ENCODE measurements around the gene EFHD1.
"Not testable (repeated sequence)": the region's sequence is repeated elsewhere in the genome, so short reads cannot be mapped to it uniquely, and the experiment has no call there.

Gene EFHD1

DNA sequence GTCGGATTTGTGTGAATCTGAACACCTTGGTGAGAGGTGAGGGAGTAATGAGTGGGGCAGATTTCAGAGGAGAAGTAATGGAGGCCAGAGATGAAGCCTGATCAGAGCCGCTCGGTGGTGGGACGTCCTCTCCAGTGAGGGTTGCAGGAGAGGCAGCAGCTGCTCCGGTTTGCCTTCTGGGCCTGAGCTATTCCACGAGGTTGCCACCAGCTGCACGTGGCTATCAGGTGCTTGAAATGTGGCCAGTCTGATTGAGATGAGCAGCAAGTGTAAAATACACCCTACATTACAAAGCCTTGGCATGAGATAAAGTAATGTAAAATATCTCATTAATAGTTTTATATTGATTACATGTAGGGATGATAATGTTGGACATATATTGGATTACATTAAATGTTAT lies 10.8 kb upstream of the EFHD1 start:
- no peak for DNase-seq

DNA sequence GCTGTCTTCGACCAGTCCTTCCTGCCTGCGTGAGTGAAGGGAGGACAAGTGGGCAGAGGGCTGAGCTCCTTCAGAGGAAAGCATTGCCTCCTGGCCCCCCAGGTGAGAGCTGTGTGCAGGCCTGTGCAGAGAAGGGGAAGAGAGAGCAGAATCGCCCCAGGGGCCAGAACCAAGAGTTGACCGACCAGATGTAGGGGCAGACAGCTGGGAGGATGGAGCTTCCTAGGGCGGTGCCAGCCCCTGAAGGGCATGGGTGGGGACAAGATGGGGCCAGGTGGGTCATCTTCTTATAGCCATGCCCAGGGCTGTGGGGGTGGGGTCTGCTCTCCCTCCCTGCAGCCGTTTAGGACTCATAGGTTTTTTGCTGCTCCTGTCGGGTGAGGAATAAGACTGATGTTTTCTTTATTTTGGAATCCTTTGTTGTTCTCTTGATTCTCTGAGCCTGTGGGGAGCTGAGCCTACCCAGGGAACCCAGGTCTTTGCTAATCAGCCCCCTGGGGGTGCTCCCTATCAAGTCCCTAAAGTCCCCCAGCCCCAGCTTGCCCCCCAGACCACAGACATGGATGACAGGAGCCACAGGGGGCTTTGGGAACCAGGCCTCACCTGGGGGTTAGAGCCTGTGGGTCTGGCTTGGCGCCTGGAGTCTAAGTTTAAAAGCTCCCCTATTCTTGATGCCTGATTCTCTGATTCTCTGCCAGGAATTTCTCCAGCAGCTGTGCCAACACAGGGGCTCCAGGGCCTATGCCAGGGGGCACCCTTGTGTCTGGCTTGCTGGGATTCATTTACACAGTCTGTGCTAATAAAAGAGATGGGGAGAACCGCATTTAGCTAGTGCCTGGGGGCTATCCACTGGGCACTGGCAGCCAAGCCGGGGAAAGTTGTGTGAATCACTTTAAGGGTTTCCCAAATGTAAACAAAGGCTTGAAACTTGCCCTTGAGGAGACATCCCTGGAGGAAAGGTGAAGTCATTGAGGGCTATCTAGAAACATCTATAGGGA lies 9.3 kb upstream of the EFHD1 start:
- DNase-seq: no peak

DNA sequence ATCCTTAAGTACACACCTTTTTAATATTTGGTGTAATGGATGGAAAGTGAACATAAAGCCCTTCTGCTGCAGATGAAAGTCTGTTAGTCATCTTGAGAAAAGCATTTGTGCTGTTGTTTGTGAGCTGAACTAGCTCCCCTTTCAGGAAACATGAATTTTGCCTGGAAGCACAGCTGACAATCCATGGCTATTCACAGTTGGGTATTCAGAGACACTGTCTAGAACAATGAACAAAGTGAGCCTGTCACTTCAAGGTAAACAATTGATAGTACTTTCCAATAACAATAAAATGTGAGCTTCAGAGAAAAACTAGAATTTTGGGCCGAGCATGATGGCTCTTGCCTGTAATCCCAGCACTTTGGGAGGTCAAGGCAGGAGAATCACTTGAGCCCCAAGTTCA lies 6.8 kb upstream of the EFHD1 start:
- no peak for DNase-seq

DNA sequence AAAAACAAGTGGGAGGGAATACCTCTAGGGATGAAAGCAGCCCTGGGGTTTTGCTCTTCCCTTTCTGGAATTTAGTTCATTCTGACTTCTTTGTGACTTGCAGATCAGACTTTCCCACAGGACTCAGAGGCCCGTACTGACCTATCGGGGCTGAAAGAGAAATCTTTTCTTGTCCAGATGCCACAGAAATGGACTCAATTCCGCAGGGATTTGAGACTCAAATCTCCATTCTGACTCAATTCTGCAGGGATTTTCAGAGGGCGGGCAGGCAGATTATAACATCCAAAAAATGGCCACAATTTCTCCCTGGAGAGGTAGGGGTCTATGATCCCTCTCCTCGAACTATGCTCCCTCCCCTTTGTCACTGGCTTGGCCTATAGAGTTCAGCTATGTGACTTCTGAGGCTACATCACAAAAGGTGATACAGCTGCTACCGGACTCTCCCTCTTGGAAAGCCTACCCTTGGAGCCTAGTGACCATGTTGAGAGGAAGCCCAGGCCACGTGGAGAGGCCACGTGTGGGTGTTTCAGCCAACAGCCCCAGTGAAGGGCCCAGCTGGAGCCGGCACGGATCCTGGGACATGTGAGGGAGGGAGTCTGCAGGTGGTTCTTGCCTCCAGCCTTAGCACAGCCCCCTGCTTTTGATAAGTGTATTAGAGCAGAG lies 4.8 kb upstream of the EFHD1 start:
- DNase-seq: no peak

DNA sequence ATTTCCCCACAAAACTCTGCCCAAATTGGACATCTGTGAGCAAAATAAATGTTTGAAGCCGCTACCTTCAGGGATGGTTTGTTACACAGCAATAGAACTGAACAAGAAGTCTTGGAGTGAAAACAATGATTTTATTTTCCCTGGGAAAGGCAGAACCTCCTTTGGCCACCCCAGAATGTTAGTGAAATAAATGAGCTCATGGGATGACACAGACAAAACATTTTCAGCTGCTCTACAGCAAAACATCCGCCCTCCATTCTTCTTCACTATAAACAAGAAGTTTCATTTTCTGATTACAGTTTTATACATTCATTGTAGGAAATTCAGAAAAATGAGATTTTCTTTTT lies 4.3 kb upstream of the EFHD1 start:
- no peak for DNase-seq

DNA sequence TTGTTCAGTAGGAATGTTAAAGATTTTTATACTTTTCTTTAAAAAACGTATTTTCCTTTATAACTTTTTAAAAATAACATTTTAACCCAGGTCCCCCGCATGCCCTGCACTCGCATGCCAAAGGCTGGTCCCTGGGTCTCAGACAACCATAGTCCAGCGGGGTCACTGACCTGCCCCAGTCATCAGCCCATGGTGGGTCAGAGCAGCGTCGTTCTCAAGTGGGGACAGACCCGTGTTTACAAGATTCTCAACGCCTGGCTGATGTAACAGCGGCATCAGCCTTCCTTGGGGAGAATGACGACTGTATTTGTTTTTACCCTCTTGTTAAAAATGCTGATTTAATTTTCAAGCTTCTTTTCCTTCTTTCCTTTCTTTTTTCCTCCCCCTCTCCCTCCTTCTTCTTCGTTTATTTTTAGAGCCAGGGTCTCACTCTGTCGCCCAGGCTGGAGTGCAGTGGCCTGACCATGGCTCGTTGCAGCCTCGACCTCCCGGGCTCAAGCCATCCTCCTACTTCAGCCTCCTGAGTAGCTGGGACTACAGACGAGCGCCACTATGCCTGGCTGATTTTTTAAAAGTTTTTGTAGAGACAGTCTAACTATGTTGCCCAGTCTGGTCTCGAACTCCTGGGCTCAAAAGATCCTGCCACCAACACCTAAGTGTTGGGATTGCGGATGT lies 1.0 kb upstream of the EFHD1 start:
- DNase-seq: peak; percentile 9

DNA sequence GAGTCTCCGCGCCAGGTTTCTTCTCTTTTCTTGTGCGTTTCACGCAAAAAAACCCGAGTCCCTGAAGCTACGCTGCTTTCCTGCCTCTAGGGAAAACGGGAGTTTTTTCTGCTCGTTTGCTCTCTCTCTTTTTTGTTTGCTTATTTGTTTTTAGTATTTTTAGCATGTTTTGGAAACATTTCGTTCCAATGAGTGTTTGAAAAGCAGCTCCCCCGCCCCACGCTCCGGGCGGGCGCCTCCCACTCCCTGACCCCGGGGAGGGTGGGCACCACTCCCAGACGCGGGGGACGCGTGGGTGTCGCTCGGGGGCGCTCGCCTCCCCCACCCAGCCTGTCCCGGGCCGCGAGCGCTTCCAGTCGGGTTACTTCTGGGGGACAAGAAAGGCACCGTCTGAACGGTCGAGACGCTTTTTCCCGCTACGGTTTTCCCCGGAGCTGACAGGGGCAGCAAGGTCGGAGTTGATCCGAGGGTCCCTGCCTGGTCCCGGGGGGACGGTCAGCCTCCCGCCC lies 446 bp upstream of the EFHD1 start:
- no peak for DNase-seq

DNA sequence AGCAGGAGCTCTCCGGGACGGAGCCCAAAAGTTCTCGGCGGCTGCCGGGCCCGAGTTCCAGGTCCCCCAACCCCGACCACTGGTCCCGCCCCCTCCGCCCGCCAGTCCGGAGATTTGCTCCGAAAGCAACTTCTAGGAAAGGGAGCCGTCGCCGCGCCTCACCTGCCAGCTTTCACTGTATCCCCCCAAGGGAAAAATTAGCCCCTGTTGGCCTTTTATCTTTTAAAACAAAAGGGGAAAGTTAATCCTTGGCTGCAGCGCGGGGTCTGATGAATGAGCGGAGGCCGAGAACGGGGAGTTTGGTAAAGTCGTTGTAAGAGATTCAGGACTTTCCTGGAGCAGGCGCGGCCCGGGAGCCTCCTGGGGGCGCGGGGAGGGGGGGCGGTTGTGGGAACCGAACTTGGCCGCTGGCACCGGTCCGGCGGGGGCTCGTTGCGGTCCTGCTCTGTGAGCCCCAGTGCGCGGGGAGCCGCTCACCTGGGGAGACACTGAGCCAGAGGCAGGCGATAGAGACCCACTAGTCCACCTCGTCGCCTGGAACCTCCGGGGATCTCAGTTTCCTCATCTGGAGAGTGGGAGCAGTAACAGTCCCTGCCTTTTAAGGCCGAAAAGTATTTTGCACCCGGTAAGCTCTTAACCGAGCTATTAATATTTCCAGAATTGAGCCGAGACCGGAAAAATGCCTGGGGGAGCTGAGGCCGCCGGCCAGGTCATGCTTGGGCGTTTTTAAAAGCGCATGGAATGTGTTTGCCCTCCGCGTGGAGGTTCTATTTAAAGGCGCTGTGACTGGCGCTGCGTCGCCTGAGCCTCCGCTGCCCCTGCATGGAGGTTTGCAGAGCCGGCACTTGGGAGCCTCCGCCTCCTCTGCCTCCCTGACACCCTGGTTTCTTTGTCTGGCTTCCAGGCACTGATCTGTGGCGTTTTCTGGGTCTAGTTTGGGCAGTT lies 1.1 kb downstream of the EFHD1 start:
- no peak for DNase-seq

DNA sequence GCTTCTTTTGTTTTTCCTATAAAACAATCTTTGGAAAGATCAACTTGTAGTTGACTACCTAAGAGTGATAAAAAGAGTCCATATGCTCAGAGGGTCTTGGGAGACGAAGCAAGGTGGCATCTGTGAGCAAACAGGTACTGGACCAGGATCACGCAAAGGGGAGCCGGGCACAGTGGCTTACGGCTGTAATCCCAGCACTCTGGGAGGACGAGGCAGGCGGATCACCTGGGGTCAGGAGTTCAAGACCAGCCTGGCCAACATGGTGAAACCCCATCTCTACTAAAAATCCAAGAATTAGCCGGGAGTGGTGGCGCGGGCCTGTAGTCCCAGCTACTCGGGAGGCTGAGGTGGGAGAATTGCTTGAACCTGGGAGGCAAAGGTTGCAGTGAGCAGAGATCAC lies 2.0 kb downstream of the EFHD1 start:
- DNase-seq: not testable (repeated sequence)

DNA sequence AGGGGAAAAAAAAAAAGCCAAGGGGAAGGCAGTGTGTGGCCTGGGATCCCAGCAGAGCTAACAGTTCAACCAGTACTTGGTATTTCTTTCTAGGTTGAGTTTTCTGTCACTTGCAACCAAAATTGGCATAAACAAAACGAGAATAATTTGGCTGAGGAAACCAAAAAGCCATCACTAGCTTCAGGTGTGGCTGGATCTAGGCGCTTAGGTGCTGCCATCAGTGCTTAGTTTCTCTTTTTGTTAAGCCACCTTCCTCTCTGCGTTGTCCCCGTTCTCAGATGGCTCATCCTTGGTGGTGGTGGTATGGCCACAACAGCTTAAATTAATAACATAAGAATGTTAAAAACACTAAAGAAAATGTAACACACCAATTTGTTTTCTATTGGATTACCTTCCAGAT lies 2.4 kb downstream of the EFHD1 start:
- no peak for DNase-seq

DNA sequence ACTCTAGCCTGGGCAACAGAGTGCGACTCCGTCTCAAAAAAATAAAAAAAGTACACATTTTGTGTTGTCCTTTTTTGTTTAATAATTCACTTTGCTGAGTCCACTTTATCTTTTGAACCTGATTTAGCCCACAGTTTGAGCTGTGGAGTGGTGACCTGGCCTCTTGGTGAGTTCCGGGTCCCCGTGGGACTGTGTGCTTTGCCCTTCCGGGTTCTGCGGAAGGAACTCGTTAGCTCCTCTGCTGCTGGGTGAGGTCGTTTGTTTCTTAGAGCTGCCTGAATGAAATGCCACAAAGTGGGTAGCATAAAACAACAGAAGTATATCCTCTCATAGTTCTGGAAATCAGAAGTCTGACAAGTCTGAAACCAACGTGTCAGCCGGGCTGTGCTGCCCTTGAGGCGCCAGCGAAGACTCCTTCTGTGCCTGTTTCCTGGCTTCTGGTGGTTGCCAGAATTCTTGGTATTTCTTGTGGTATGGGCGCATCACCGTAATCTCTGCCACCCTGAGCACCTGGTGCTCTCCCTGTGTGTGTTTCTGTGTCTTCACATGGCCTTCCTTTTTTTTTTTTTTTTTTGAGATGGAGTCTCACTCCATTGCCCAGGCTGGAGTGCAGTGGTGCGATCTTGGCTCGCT lies 3.5 kb downstream of the EFHD1 start:
- DNase-seq: no peak

DNA sequence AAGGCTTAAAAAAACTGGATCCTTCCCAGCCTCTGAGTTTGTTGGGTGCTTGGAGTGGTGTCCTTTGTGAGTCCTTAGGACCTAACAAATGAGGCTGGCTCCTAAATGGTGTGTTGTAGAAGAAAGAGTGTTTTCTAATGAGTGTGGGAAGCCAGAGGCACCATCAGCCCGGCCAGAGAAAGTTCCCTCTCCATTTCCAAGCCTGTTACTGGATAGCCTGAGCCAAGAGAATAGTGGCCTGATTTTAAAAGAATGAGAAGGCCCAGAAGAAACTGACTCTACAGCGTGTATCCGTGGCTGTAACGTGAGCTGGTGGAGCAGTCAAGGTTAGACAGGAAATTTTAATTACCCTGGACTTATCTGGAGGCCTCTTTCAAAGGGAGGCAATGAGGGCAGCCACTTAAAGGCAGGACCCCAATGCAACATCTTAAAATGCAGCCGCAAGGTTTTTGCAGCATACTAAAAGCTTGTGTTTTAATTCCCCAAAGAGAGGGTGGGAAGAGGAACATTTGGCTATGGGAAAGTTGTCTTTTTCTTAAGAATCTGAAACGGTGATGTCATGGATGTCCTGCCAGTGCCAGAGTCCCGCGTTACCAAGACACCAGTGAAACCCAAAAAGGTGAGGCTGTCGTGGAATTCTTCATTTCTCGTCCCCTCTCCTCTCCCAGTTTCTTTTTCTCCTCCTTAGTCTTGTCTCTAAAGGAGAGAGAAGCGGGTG lies 4.6 kb downstream of the EFHD1 start:
- DNase-seq: no peak

DNA sequence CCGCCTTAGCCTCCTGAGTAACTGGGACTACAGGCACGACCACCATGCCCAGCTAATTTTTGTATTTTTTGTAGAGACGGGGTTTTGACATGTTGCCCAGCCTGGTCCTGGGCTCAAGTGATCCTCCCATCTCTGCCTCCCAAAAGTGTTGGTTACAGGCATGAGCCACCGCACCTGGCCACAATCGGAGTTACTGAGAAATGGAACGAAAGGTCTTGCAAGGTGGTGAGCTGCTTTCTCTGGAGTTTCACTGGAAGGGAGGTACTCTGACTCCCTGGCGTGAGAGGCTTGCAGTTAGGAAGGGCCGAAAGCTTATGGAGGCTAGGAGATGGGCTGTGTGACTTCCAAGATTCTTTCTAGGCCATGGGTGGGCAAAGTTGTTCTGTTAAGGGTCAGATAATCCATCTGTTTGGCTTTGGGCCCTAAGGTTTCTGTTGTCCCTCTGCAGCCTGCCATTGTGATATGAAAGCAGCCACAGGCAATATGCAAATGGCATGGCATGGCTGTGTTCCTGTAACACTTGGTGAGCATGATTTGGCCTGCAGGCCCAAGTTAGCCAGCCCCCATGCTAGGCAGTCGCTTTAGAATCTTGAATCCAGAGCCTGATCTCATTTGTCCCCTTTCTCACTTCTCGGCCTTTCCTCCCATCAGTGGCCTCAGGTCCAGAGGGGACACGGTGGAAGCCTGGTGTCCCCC lies 7.9 kb downstream of the EFHD1 start:
- no peak for DNase-seq

DNA sequence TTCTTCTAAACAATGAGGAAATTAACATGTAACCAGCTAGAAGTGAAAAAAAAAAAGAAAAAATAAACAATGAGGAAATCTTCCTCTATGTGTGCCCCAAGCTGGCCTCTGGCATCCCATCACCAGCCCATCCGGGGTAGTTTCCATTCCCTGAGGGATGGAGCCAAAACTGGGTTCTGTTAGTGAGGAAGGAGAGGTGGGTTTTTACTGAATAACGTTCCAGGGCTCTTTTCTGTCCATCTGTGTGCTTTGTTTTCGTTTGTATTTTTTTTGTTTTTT lies 9.7 kb downstream of the EFHD1 start:
- no peak for DNase-seq

DNA sequence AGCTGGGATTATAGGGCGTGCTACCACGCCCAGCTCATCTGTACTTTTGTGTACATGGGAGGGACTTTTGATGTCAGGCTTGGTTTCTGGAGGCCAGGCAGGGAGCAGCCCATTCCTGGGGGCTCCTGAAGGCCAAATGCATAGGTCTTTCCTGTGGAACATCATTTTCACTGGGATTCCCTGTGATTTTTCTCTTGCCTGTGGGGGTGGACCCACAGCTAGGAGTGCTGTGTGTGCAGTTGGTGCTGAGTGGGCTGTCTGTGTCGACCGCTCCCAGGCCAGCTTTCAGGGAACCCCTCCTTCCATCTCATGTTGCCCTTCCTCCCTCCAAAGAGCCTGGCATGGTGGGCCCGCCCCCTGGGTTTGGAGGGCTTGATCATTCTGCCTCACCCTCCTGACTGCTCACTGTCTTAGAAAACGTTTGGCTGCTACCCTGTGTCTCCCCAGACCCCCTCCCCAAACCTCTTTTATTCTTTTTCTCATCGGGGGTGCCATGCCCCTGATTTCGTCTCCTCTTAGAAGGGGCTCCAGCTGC lies 10.5 kb downstream of the EFHD1 start:
- DNase-seq: no peak

DNA sequence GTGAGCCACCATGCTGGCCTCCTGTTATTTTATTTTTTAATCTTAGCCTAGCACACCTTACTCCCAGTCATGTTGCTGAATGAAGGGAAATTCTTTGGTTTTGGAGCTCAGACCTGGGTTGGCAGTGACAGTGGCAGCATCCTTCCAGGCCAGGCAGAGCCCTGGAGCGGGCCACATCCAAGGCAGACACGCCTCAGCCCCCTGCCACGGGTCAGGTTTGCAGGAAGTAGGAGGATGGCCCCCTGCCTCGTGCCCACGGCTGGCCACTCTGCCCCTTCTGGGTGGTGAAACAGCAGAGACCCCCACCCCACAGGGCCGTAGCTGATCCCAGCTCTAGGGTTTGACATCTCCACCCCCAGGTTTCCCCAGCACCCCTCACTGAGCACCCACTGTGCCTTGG lies 11.7 kb downstream of the EFHD1 start:
- DNase-seq: no peak

DNA sequence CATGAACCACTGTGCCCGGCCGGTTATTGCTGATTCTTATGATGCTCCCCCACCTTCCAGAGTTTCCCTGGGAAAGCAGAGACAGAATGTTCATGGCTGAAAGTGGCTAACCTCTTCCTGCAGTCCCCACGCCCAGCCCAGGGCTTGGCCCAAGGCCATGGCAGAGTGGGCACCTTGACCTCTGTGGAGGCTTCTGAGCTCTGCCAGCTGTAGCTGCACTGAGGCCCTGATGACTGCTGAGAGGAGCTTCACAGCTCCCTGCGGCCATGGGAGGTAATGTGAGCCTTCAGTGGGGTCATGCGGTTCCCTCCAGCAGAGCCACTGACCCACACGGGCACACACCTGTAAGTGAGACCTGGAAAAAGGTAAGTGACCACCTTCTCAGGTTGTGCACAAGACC lies 13.3 kb downstream of the EFHD1 start:
- no peak for DNase-seq

DNA sequence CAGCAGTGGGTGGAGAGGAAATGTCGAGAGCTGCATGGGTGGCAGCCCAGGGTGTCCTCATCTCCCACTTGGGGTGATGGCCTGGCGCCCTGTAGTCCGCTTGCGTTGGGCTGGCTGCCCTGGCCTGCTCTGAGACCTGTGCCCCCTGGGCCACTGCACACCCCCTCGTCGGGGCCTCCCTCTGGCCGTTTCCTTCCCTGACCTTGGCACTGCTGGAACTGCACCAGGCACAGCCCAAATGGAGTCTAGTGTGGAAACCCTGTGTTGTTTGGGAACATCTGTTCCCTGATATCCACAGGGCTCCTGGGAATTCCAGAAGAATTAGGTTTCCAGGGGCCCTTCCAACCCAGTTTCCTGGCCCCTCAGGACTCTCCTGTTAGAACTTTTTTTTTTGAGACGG lies 13.9 kb downstream of the EFHD1 start:
- no peak for DNase-seq

DNA sequence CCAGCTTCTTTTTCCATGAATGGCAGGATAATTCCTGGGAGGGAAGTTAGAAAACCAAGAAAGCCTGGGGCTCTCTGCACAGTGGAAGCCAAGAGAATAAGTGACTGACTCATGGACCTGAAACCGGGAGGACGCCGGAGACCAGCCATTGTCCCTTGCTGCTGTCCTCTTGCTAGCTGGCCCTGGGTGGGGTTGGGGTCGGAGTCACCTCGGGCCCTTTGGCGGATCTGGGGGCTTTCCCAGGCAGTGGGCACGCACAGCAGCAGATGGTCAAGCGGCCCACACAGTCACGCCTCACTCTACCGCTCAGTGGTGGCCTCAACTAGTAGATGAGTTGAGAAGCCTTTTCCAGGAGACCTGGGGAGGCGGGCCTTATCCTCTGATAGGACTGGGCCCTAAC lies 15.6 kb downstream of the EFHD1 start:
- no peak for DNase-seq

DNA sequence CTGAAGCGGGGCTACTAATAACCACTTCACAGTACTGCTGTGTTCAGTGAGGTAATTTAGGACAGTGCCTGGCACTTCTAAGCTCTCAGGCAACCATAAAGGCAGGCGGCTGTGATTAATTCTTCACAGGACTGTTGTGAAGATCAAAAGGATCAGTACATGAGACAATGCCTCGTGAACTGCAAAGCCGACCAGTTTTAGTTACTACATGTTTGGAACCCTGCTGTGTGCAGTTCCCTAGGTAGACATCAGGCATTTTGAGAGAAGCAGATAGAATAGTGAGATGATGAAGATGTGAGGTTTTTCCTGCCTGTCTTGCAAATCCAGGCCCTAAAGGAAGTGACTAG lies 19.1 kb downstream of the EFHD1 start:
- no peak for DNase-seq

DNA sequence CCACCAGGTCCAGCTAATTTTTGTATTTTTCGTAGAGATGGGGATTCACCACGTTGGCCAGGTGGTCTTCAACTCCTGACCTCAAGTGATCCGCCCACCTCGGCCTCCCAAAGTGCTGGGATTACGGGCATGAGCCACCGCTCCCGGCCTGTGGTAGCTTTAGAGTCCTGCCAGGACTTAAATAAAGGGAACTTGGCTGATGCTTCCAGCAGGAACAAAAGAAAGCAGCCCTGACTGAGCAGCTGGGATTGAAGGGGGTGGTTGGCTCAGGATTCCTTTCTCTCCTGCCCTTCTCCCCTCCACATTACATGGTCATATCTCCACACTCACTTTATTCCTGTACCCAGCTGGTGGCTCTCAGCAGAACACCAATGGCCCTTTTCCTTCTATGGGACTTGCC lies 20.0 kb downstream of the EFHD1 start:
- DNase-seq: no peak
